GM12801 (cell line): ENCODE results near the gene CDV3.

Experiments used
- TF ChIP-seq, protein P1 (sequence below): IDR thresholded peaks from one replicate; pipeline ENCODE4 v1.5.1; 2011; ENCODE audit warnings: control low read depth; ENCODE audit not compliant: insufficient read length; ENCODE audit errors: extremely low read depth

Gene CDV3

DNA sequence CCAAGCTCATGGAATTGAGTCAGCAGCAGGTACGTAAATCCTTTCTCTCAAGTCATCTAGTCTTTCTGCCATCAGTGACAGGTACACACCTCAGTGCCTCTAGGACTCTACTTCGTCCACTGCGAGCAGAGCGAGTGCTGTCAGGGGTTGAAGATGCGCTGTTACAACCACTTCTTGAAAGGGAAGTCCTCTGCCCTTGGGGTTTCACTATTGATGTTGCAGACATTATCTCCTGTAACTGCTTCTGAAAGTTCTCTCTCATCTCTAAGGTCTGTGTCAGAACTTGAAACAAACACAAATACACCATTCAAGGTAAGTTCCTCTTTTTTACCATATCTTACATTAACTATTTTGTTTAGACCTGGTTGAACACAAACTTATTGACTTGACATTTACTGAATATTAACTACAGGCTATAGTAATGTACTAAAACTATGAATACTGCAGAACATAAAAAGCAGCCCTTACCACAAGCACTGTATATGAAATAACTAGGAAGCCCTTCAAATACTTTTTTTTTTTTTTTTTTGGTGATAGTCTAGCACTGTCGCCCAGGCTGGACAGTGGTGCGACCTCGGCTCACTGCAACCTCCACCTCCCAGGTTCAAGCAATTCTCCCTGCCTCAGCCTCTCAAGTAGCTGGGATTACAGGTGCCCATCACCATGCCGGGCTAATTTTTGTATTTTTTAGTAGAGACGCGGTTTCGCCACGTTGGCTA, 46.7 kb downstream of the CDV3 start:
- TF ChIP-seq, protein P1, sequence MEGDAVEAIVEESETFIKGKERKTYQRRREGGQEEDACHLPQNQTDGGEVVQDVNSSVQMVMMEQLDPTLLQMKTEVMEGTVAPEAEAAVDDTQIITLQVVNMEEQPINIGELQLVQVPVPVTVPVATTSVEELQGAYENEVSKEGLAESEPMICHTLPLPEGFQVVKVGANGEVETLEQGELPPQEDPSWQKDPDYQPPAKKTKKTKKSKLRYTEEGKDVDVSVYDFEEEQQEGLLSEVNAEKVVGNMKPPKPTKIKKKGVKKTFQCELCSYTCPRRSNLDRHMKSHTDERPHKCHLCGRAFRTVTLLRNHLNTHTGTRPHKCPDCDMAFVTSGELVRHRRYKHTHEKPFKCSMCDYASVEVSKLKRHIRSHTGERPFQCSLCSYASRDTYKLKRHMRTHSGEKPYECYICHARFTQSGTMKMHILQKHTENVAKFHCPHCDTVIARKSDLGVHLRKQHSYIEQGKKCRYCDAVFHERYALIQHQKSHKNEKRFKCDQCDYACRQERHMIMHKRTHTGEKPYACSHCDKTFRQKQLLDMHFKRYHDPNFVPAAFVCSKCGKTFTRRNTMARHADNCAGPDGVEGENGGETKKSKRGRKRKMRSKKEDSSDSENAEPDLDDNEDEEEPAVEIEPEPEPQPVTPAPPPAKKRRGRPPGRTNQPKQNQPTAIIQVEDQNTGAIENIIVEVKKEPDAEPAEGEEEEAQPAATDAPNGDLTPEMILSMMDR = no peak

- TF ChIP-seq, protein P1 = no peak
Measured at GRCh38 chr3:133627789-133628188, 54.3 kb downstream of the CDV3 start.

DNA sequence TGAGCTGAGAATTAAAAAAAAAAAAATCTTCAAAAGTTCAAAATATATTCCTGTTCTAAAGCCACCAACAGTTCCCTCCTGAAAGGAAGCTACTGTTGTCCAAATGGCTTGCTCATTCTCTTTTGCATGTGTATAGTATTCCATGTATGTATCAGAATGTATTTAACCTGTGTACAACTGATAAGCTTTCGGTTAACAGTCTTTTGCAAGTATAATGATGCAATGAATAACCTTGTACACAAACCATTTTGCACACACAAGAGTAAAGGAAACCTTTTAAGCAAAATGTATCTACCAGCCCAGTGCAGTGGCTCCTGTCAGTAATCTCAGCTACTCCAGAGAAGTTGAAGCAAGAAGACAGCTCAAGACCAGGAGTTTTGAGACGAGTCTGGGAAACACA, 55.7 kb downstream of the CDV3 start:
- TF ChIP-seq, protein P1 = no peak

DNA sequence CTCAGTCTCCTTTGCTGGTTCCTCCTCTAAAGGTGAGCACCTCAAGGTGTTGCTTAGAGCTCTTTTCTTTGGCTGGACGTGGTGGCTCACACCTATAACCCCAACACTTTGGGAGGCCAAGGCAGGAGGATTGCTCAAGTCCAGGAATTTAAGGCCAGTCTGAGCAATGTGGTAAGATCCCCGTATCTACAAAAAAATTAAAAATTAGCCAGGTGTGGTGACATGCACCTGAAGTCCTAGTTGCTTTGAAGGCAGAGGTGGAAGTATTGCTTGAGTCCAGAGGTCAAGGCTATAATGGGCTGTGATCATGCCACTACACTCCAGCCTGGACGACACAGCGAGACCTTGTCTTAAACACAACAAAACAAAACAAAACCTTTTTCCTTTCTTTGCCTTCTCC, 60.0 kb downstream of the CDV3 start:
- TF ChIP-seq, protein P1 = no peak
